K562 (cell line): Measurements from ENCODE around the gene NRG2.

Experiments
- BRCA1 ChIP-seq, 2 experiments: fragments of 450-650 bp in 1 of 2; sonication (generic) in 1 of 2; formaldehyde crosslinking in 1 of 2; IDR thresholded peaks; 2 replicates each; pipeline versions ENCODE4 v1.5.0 to v1.6.1; 2017 to 2020; ENCODE audit warnings: mild to moderate bottlenecking in 1 of 2, missing genetic modification reagents in 1 of 2
- CTCF ChIP-seq, 3 experiments: IDR thresholded peaks in 2 of 3; conservative IDR thresholded peaks in 1 of 3; 2 replicates each; pipeline ENCODE4 v1.5.1; 2011 to 2012; ENCODE audit warnings: low read length in 3 of 3, mild to moderate bottlenecking in 3 of 3, control low read depth in 2 of 3, improper control_type of control experiment in 1 of 3, inconsistent platforms in 1 of 3, low read depth in 1 of 3, mixed read lengths in 1 of 3, moderate library complexity in 1 of 3; ENCODE audit not compliant: insufficient read depth in 2 of 3
- CUX1 ChIP-seq: fragments of 200-800 bp; sonication (Bioruptor generic); IDR thresholded peaks from 2 replicates; pipeline ENCODE4 v1.6.1; 2016; ENCODE audit warnings: missing genetic modification characterization, missing compliant biosample characterization
- FIP1L1 ChIP-seq: fragments of 200-400 bp; formaldehyde crosslinking; IDR thresholded peaks from 2 replicates; pipeline ENCODE4 v1.6.1; 2018; ENCODE audit warnings: mild to moderate bottlenecking, low read depth, low read length; ENCODE audit not compliant: poor library complexity, severe bottlenecking
- MXI1 ChIP-seq: IDR thresholded peaks from 2 replicates; pipeline ENCODE4 v1.6.1; 2011; ENCODE audit warnings: low read depth, mild to moderate bottlenecking, improper control_type of control experiment, low read length
- MYC ChIP-seq, 2 experiments: fragments of 250-450 bp in 1 of 2; sonication (Bioruptor Pico) in 1 of 2; IDR thresholded peaks; 2 replicates each; pipeline versions ENCODE4 v1.5.1 to v1.6.1; 2012 to 2021; ENCODE audit warnings: low read depth in 2 of 2, borderline replicate concordance in 1 of 2, improper control_type of control experiment in 1 of 2, low read length in 1 of 2, mild to moderate bottlenecking in 1 of 2, moderate library complexity in 1 of 2
- PREB ChIP-seq: sonication (generic); formaldehyde crosslinking; IDR thresholded peaks from 2 replicates; pipeline ENCODE4 v1.8.1; 2023; ENCODE audit warnings: mild to moderate bottlenecking, missing genetic modification reagents
- RERE ChIP-seq: sonication (generic); formaldehyde crosslinking; IDR thresholded peaks from 2 replicates; pipeline ENCODE4 v1.8.0; 2023; ENCODE audit warnings: missing genetic modification reagents, mild to moderate bottlenecking, borderline replicate concordance
- SLC30A9 ChIP-seq: fragments of 250-450 bp; sonication (Bioruptor Pico); IDR thresholded peaks from 2 replicates; pipeline ENCODE4 v1.8.0; 2022; ENCODE audit warnings: mild to moderate bottlenecking, moderate library complexity
- SP1 ChIP-seq: sonication (generic); formaldehyde crosslinking; IDR thresholded peaks from 2 replicates; pipeline ENCODE4 v1.8.1; 2022; ENCODE audit warnings: mild to moderate bottlenecking, missing genetic modification reagents
- SREBF2 ChIP-seq: sonication (generic); formaldehyde crosslinking; IDR thresholded peaks from 2 replicates; pipeline ENCODE4 v1.4.0; 2020; ENCODE audit warnings: mild to moderate bottlenecking, missing genetic modification reagents
- USF1 ChIP-seq: sonication (generic); formaldehyde crosslinking; IDR thresholded peaks from 2 replicates; pipeline ENCODE4 v1.9.0; 2022; ENCODE audit warnings: mild to moderate bottlenecking, missing genetic modification reagents
- USF2 ChIP-seq: sonication (generic); formaldehyde crosslinking; IDR thresholded peaks from 2 replicates; pipeline ENCODE4 v1.5.0; 2020; ENCODE audit warnings: missing genetic modification reagents
- ZBTB11 ChIP-seq, 3 experiments: fragments of 200-800 bp in 1 of 3; fragments of 250-450 bp in 1 of 3; fragments of 450-650 bp in 1 of 3; sonication (Bioruptor Pico) in 1 of 3; sonication (Bioruptor generic) in 1 of 3; formaldehyde crosslinking in 1 of 3; IDR thresholded peaks; 2 replicates each; pipeline versions ENCODE4 v1.6.1 to v1.8.0; 2016 to 2022; ENCODE audit warnings: mild to moderate bottlenecking in 2 of 3, missing genetic modification characterization in 2 of 3, missing compliant biosample characterization in 1 of 3, moderate library complexity in 1 of 3

GRCh38 chr5:139910901-139911300, 132.2 kb downstream of the NRG2 start:
- TF ChIP-seq MXI1 (no peak), SP1 (CRISPR knock-in tag) (no peak), CUX1 (CRISPR knock-in tag) (no peak), CTCF (IDR thresholded peaks at IDR 0.05 in 2 of 3, conservative IDR thresholded peaks at IDR 0.05 in 1 of 3; ENCODE audit: insufficient read depth in 2 of 3, low read depth in 1 of 3, low read length in 3 of 3) (no peak), BRCA1 (IDR thresholded peaks at IDR 0.05) (no peak), BRCA1 (CRISPR knock-in tag; IDR thresholded peaks at IDR 0.05) (no peak), USF1 (CRISPR knock-in tag) (no peak), SREBF2 (CRISPR knock-in tag) (no peak), PREB (CRISPR knock-in tag) (no peak), FIP1L1 (no peak), USF2 (CRISPR knock-in tag) (no peak), ZBTB11 (CRISPR knock-in tag; IDR thresholded peaks at IDR 0.05) (no peak), RERE (no peak), MYC (IDR thresholded peaks at IDR 0.05; ENCODE audit: low read depth, low read length) (no peak), MYC (CRISPR knock-in tag; IDR thresholded peaks at IDR 0.05; ENCODE audit: borderline replicate concordance, low read depth) (no peak), SLC30A9 (CRISPR knock-in tag) (no peak)
